ENCODE results near the gene DOK5.

GRCh38 chr20:54432966-54433365 lies 42.4 kb upstream of the DOK5 start:
- TF ChIP-seq CTCF (IDR thresholded peaks at IDR 0.05) (no peak), POLR2A (IDR thresholded peaks at IDR 0.05) (no peak), POLR2AphosphoS5 (IDR thresholded peaks at IDR 0.05) (no peak)

Data from prostate gland (tissue), 2 donors.